HG02678 (cell line): Measurements from ENCODE around the gene DUSP6.

Experiments
- ATAC-seq: cut with Tn5 transposase; IDR thresholded peaks from one replicate; pipeline ENCODE4 v1.9.1; 2021; ENCODE audit warnings: mild to moderate bottlenecking, moderate library complexity; ENCODE audit not compliant: unreplicated experiment

Gene DUSP6

DNA sequence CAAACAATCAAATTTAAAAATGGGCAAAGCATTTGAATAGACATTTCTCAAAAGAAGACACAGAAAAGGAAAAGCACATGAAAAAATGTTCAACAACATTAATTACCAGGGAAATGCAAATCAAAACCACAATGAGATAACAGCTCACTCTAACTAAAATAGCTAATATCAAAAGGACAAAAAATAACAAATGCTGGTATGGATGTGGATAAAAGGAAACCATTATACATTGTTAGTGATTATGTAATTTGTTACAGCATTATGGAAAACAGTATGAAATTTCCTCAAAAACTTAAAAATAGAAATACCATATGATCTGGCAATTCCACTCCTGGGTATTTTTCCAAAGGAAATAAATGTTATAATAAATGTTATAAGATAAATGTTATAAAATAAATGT, 52.9 kb downstream of the DUSP6 start:
- no peak for ATAC-seq
